Measurements from ENCODE around the gene PPP4R4.

GRCh38 chr14:94161058-94161457 lies 13.1 kb upstream of the PPP4R4 start:
- TF ChIP-seq, protein P1, sequence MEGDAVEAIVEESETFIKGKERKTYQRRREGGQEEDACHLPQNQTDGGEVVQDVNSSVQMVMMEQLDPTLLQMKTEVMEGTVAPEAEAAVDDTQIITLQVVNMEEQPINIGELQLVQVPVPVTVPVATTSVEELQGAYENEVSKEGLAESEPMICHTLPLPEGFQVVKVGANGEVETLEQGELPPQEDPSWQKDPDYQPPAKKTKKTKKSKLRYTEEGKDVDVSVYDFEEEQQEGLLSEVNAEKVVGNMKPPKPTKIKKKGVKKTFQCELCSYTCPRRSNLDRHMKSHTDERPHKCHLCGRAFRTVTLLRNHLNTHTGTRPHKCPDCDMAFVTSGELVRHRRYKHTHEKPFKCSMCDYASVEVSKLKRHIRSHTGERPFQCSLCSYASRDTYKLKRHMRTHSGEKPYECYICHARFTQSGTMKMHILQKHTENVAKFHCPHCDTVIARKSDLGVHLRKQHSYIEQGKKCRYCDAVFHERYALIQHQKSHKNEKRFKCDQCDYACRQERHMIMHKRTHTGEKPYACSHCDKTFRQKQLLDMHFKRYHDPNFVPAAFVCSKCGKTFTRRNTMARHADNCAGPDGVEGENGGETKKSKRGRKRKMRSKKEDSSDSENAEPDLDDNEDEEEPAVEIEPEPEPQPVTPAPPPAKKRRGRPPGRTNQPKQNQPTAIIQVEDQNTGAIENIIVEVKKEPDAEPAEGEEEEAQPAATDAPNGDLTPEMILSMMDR (IDR thresholded peaks at IDR 0.05; ENCODE audit: low read length) = no peak
- TF ChIP-seq EZH2 (IDR thresholded peaks at IDR 0.05; ENCODE audit: borderline replicate concordance, low read length) = no peak

All from OCI-LY1 (cell line).